PFSK-1 (cell line): ENCODE data around the gene NR1H3.

Experiments
- FOXP2 ChIP-seq: optimal IDR thresholded peaks from 2 replicates; pipeline ENCODE3; 2011; ENCODE audit warnings: borderline replicate concordance, control low read depth, inconsistent platforms; ENCODE audit not compliant: insufficient read depth; ENCODE audit errors: extremely low read length, extremely low read depth
- POLR2AphosphoS5 ChIP-seq: IDR thresholded peaks from 2 replicates; pipeline ENCODE4 v1.6.1; 2012; ENCODE audit warnings: low read depth, mild to moderate bottlenecking, control low read depth, low read length, moderate library complexity
- REST ChIP-seq, 2 experiments: IDR thresholded peaks; 2 replicates each; pipeline versions ENCODE4 v1.6.1 to v1.8.0; 2011 to 2012; ENCODE audit warnings: low read depth in 2 of 2, low read length in 2 of 2, control low read depth in 1 of 2, inconsistent platforms in 1 of 2, mild to moderate bottlenecking in 1 of 2, moderate library complexity in 1 of 2; ENCODE audit not compliant: insufficient read depth in 1 of 2
- SIN3A ChIP-seq: IDR thresholded peaks from 2 replicates; pipeline ENCODE4 v1.6.1; 2012; ENCODE audit warnings: mild to moderate bottlenecking, low read length, moderate library complexity, borderline replicate concordance; ENCODE audit not compliant: insufficient read depth
- TAF1 ChIP-seq: IDR thresholded peaks from 2 replicates; pipeline ENCODE4 v1.6.1; 2012; ENCODE audit warnings: low read length, control low read depth, borderline replicate concordance; ENCODE audit not compliant: insufficient read depth

DNA sequence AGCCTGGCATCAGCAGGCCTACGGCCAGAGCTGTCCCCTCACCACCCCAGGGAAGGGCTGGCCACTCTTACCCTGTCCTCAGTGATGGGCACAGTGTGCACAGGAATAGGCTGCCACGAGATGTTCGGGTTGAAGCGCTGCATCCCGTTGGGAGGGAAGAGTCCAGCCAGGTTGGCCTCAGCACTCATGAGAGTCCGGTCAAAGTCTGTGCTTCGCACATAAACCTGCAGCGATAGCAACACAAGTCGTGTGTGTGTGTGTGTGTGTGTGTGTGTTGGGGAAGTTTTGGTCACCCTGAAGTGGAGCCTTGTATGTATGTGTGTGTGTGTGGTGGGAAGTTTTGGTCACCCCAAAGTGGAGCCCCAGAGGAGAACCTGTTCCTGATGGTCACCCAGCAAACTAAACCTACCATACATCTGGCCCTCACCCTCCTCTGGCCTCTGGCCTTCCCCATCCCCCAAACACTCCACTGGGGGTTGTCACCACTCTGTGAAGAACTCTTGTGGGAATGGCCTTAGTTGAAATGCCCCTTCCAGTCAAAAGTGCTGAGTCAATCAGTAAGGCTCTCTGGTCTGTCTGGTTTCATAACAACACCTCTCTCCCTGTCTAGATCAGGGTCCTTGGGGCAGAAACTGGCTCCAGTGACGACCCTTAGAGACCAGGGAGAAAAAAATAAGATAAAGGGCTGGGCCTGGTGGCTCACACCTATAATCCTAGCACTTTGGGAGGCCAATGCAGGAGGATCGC lies 12.0 kb upstream of the NR1H3 start:
- TF ChIP-seq POLR2AphosphoS5 (no peak), SIN3A (no peak), FOXP2 (no peak), REST (IDR thresholded peaks at IDR 0.05; ENCODE audit: insufficient read depth in 1 of 2, low read depth in 2 of 2, low read length in 2 of 2) (no peak), TAF1 (no peak)
